ENCODE measurements around the gene SLC5A4.
"Not testable (repeated sequence)": the region's sequence is repeated elsewhere in the genome, so short reads cannot be mapped to it uniquely, and the experiment has no call there.

SLC5A4 gene

DNA sequence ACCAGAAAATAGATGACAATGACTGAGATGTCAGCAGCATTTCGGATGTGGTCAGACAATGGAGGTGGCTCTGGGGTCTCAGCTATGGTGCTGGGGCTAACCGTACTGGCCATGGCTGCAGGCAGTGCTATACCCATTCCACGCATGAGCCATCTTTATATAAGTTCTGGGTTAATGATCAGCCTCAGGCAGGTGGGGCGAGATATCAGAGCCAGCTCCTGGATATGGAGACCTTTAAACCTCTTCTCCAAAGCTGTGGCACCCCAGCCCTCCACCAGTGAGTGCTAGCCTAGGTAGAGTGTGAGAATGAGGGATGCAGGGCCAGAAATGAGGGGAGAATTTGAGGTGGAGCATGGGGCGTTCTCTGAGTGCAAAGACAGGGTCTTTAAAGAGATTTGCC is at the start of gene SLC5A4:
Gene SLC5A4 (minus strand): TSS at position 131 of the 400 bp plus-strand sequence. CDS start 18 bp downstream, at position 113.
- Mint-ChIP-seq H3K36me3 (ENCODE audit: low read depth) (no peaks in the 10 kb centered on the region), H3K9me3 (no peaks in the 10 kb centered on the region), H3K4me3 (no peak within 1 kb of the TSS), H3K4me1 (ENCODE audit: low read depth) (peaks cover 4% of the 10 kb centered on the region), H3K27ac (no peak within 1 kb of the TSS), H3K27me3 (ENCODE audit: low read depth) (peaks cover 45% of the 10 kb centered on the region)

DNA sequence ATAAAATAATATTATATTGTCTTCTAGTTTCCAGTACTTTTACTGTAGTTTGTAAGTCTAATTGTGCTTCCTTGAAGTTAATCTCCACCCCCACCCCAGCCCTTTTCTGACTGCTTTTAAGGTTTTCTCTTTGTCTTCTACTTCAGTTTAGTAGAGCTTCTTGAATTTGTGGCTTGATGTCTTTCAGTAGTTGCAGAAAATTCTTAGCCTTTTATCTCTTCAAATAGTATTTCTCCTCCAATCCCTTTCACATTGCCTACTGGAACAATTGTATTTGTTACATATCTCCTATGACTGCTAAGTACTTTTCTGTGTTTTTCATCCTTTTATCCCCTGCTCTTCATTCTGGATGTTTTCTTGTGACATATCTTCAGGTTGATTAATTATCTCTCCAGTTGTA is 38.8 kb upstream of the SLC5A4 start:
- H3K36me3 Mint-ChIP-seq (ENCODE audit: low read depth); H3K27me3 Mint-ChIP-seq (ENCODE audit: low read depth); H3K27ac Mint-ChIP-seq; H3K9me3 Mint-ChIP-seq; H3K4me3 Mint-ChIP-seq; H3K4me1 Mint-ChIP-seq (ENCODE audit: low read depth): not testable (repeated sequence)

DNA sequence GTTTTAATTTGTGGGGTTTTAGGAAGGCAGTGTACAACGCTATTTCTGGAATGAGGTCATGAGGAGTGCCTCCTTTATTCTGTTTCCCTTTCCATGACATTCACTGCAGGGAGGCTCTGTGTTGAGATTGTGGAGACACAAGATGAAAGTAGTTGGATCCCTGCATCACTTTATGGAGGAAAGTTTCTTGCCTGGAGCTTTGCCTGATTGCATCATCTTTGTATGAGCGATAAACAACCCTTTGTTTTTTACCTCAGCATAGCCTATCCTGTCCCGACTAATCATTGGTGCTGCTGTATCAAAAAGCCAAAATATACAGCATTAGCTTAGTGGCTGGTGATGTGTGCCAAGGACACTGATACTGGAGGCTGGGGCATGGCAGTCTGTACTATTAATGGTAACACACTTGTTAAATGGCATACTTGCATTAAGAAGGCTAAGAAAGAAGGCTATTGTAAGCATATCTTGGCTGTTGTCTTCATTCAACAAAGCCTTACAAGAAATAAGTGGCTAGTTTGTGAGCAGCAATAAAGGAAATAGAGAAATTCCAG is 31.2 kb upstream of the SLC5A4 start:
- Mint-ChIP-seq H3K27me3 (ENCODE audit: low read depth) (peaks cover 10% of the 10 kb centered on the region), H3K27ac (no peak overlapping the region), H3K4me3 (no peak overlapping the region), H3K9me3 (no peaks in the 10 kb centered on the region), H3K4me1 (ENCODE audit: low read depth) (no peaks in the 10 kb centered on the region), H3K36me3 (ENCODE audit: low read depth) (no peaks in the 10 kb centered on the region)

DNA sequence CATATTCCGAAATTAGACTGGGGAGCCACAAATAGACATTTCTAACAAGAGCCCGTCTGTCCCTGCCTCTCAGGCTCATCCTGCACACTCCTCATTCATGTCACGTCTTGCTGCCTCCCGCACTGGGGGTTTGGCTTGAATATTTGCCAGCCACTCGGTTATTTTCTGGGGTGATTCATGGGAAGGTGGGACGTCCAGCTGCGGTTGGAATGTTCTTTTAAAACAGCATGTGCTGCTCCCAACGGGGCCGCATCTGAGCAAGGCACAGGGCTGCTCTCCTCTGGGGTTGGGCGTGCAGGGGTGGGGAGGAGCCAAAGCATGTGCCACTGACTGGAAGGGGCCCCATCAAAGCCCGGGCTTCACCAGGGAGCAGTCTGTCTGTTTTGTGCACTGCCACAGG is 25.9 kb upstream of the SLC5A4 start:
- Mint-ChIP-seq H3K4me1 (ENCODE audit: low read depth) (no peaks in the 10 kb centered on the region), H3K36me3 (ENCODE audit: low read depth) (no peaks in the 10 kb centered on the region), H3K4me3 (no peak overlapping the region), H3K27me3 (ENCODE audit: low read depth) (peaks cover 7% of the 10 kb centered on the region), H3K9me3 (no peaks in the 10 kb centered on the region), H3K27ac (no peak overlapping the region)

DNA sequence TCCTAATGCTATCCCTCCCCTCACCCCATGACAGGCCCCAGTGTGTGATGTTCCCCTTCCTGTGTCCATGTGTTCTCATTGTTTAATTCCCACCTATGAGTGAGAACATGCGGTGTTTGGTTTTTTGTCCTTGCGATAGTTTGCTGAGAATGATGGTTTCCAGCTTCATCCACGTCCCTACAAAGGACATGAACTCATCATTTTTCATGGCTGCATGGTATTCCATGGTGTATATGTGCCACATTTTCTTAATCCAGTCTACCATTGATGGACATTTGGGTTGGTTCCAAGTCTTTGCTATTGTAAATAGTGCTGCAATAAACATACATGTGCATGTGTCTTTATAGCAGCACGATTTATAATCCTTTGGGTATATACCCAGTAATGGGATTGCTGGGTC is 20.2 kb upstream of the SLC5A4 start:
- not testable (repeated sequence) for H3K27ac Mint-ChIP-seq; H3K27me3 Mint-ChIP-seq (ENCODE audit: low read depth); H3K4me3 Mint-ChIP-seq; H3K9me3 Mint-ChIP-seq; H3K4me1 Mint-ChIP-seq (ENCODE audit: low read depth); H3K36me3 Mint-ChIP-seq (ENCODE audit: low read depth)

DNA sequence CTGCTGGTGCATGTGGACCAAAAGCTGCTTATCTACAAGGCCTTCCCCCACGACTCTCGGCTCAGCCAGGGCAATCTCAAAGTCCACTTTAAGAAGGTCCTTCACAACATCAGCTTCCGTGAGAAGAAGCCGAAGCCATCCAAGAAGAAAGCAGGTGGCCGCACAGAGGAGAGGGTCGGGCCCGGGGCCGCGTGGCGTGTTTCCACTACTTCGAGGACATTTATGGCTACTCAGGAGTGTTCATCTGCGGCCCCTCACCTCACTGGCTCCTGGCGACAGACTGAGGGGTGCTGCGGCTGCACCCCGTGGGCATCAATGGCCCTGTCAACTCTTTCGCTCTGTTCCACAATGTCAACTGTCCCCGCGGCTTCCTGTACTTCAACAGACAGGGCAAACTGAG is 16.2 kb upstream of the SLC5A4 start:
- Mint-ChIP-seq H3K9me3 (no peaks in the 10 kb centered on the region), H3K27me3 (ENCODE audit: low read depth) (peaks cover 4% of the 10 kb centered on the region)

DNA sequence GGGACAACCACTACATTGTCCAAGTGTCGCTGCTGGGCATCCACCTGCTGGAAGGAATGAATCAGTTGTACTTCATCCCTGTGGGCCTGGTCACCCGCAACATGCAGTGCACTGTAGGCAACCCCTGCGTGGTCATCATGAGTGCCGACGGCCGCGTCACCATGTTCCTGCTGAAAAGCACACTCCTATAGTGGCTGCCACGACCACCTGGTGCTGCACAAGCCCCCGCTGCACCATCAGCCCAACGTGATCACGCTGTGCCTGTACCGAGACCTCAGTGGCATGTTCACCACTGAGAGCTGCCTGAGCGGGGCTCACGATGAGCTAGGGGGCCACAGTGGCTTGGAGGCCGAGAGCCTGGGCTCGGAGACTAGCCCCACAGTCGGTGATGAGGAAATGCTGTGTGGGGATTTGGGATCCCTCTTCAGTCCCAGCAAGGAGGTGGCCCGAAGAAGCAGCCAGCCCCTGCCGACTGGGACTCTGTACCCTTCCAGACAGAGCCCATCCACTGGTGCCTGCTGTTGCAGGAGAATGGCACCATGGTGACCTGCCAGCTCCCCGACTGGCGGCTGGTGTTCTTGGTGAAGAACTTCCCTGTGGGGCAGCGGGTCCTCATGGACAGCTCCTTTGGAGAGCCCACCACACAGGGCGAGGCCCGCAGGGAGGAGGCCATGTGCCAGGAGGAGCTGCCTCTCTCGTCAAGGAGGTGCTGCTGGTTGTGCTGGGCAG is 15.7 kb upstream of the SLC5A4 start:
- H3K27ac Mint-ChIP-seq = no peak overlapping the region
- H3K4me3 Mint-ChIP-seq = no peak overlapping the region
- H3K27me3 Mint-ChIP-seq (ENCODE audit: low read depth) = peaks cover 4% of the 10 kb centered on the region
- peaks cover 1% of the 10 kb centered on the region for H3K4me1 Mint-ChIP-seq (ENCODE audit: low read depth)
- no peaks in the 10 kb centered on the region for H3K9me3 Mint-ChIP-seq
- H3K36me3 Mint-ChIP-seq (ENCODE audit: low read depth) = no peaks in the 10 kb centered on the region

More for the DNA sequence above, 16.2 kb upstream of the SLC5A4 start:
- no peak overlapping the region for H3K27ac Mint-ChIP-seq
- no peaks in the 10 kb centered on the region for H3K36me3 Mint-ChIP-seq (ENCODE audit: low read depth)
- no peaks in the 10 kb centered on the region for H3K4me1 Mint-ChIP-seq (ENCODE audit: low read depth)
- no peak overlapping the region for H3K4me3 Mint-ChIP-seq

DNA sequence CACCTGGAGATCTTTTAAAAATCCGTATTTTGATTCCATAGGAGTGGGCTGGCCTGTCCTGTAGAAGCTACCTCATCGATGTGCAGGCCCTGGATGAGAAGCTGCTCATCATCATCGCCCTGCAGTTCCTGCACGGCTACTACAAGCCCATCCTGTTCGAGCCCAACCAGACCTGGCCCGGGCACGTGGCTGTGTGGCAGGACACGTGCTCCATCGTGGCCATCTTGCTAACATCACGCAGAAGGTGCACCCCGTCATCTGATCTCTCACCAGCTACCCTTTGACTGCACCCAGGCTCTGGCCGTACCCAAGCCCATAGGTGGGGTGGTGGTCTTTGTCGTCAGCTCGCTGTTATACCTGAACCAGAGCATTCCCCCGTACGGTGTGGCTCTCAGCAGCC is 14.2 kb upstream of the SLC5A4 start:
- Mint-ChIP-seq H3K27ac (no peak overlapping the region), H3K4me3 (no peak overlapping the region), H3K4me1 (ENCODE audit: low read depth) (peaks cover 2% of the 10 kb centered on the region), H3K27me3 (ENCODE audit: low read depth) (peaks cover 4% of the 10 kb centered on the region), H3K36me3 (ENCODE audit: low read depth) (no peaks in the 10 kb centered on the region), H3K9me3 (no peaks in the 10 kb centered on the region)

DNA sequence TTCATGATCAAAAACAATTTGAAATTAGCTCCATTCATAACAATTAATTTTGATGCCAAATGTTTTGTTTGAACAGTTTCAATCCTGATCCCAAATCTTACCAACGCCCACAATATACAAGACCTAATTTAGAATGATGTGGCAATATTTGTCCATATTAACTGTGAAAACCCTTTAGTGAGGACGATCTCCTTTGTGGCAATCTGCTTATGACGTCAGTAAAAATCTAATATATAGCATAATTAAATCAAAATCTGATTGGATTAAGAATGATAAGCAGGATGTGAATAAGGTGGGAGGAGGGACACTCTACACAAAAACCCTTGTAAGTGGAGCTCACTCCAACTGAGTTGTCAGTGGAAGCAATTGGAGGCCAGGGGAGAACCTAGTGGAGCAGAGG is 11.9 kb upstream of the SLC5A4 start:
- Mint-ChIP-seq H3K36me3 (ENCODE audit: low read depth) (no peaks in the 10 kb centered on the region), H3K27ac (no peak overlapping the region), H3K9me3 (no peaks in the 10 kb centered on the region), H3K4me3 (no peak overlapping the region), H3K4me1 (ENCODE audit: low read depth) (peaks cover 2% of the 10 kb centered on the region), H3K27me3 (ENCODE audit: low read depth) (no peaks in the 10 kb centered on the region)

DNA sequence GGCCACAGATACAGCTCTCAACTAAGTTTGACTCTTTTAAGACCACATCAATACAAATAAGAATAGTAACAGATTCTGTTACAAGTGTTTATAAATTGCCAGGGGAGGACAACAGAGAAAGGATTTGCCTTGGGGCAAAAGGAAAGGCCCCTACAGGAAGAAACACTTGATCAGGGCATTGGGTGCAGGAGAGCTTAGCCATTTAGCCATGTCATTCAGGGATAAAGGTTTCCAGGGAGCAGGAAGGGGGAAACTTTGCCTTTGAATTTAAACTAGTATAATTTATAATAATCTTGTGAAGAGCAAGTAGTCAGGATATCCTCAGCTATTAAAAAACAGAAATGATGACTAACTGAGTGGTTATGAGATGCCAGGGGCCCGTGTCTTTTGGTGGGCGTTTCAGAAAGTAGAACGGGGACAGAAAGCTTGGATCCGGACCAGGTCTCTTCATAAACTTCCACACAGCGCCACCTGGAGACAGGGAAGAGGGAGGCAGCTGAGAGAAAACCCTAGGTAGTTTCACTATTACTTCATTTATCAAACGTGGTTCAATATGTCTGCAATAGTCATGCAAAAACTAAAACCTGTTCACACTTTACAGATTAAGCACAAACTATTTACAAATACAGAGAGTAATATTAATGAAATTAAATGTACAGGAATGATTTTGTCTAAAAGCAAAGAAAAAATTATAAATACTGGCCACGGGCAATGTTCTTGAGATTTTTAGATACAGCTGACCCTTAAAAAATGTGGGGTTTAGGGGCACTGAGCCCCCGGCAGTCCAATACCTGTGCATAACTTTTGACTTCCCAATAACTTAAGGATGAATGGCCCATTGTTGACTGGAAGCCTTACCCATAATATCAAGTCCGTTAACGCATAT is 11.0 kb upstream of the SLC5A4 start:
- no peak overlapping the region for H3K27ac Mint-ChIP-seq
- no peak overlapping the region for H3K4me3 Mint-ChIP-seq
- H3K36me3 Mint-ChIP-seq (ENCODE audit: low read depth) = no peaks in the 10 kb centered on the region
- H3K27me3 Mint-ChIP-seq (ENCODE audit: low read depth) = no peaks in the 10 kb centered on the region
- no peaks in the 10 kb centered on the region for H3K9me3 Mint-ChIP-seq
- H3K4me1 Mint-ChIP-seq (ENCODE audit: low read depth) = peaks cover 2% of the 10 kb centered on the region

DNA sequence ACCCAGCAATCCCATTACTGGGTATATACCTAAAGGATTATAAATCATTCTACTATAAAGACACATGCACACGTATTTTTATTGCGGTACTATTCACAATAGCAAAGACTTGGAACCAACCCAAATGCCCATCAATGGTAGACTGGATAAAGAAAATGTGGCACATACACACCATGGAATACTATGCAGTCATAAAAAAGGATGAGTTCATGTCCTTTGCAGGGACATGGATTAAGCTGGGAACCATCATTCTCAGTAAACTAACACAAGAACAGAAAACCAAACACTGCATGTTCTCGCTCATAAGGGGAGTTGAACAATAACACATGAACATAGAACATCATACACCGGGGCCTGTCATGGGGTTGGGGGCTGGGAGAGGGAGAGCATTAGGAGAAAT is 8.5 kb upstream of the SLC5A4 start:
- H3K4me1 Mint-ChIP-seq (ENCODE audit: low read depth); H3K27ac Mint-ChIP-seq; H3K4me3 Mint-ChIP-seq; H3K9me3 Mint-ChIP-seq; H3K36me3 Mint-ChIP-seq (ENCODE audit: low read depth); H3K27me3 Mint-ChIP-seq (ENCODE audit: low read depth): not testable (repeated sequence)

DNA sequence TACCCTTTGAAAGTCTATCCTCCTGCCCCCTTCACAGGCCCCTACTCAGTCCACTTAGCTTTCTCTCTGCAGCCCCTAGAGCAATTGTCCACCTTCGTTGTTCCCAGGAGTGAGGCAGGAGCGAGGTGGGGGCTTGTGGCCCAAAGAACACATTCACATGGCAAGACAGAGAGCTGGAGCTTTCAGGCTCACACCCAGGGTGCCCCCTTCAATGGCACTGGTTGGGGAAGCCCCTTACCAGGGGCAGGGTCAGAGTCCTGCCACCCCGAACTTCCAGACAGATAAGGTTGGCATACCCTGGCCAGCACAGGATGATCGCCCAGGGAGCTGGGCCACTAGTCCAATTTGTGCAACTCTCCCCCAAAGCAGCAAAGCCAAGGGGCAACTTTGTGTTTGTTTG is 6.2 kb upstream of the SLC5A4 start:
- no peak overlapping the region for H3K27ac Mint-ChIP-seq
- H3K27me3 Mint-ChIP-seq (ENCODE audit: low read depth) = peaks cover 18% of the 10 kb centered on the region
- no peaks in the 10 kb centered on the region for H3K36me3 Mint-ChIP-seq (ENCODE audit: low read depth)
- H3K4me3 Mint-ChIP-seq = no peak overlapping the region
- peaks cover 2% of the 10 kb centered on the region for H3K4me1 Mint-ChIP-seq (ENCODE audit: low read depth)
- no peaks in the 10 kb centered on the region for H3K9me3 Mint-ChIP-seq

DNA sequence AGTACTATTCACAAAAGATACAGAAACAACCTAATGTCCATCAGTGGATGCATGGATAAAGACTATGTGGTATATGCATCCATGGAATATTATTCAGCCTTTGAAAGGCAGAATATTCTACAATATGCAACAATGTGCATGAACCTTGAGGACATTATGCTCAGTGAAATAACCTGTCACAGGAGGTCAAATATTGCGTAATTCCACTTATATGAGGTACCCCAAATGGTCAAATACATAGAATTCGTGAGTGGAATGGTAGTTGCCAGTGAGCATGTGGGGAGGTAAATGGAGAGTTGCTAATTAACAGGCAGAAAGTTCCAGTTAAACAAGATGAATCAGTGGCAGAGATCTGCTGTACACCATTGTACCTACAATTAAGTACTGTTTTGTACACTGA is 3.6 kb upstream of the SLC5A4 start:
- Mint-ChIP-seq H3K27me3 (ENCODE audit: low read depth) (peaks cover 28% of the 10 kb centered on the region), H3K4me3 (no peak overlapping the region), H3K36me3 (ENCODE audit: low read depth) (no peaks in the 10 kb centered on the region), H3K9me3 (no peaks in the 10 kb centered on the region), H3K4me1 (ENCODE audit: low read depth) (peaks cover 4% of the 10 kb centered on the region), H3K27ac (no peak overlapping the region)

DNA sequence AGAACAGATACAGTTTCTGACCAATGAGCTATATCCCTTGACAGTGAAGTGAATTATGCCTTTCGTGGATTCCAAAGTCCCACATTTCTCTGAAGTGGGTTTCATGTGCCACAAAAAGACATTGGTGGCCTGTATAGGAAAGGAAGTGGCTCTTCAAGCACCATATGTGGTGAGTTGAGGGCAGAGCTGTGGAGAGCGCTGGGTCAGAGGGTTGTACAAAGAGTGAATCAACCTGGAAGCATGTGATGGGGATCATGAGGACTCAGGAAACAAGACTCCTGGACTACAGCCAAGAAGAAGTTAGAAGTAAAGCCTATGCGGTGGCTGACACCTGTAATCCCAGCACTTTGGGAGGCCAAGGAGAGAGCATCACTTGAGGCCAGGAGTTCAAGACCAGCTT is 579 bp upstream of the SLC5A4 start:
- no peak overlapping the region for H3K27ac Mint-ChIP-seq

DNA sequence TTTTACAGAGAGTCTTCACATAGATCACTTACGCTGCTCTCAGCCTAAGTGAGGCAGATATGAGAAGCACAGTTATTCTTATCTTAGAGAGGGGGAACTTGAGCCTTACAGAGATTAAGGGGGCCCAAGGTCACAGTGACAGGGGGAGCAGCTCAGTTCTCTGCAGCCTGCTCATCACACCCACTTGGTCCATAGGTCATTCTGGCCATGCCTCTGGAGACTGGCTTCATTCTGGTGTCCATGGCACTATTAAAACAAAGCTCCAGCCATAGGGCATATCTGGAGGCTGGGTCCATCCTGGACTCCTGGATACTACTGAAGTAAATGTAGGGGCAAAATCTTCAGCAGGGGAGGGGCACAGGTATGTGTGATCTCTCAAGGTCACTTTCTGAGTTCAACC is 5.9 kb downstream of the SLC5A4 start:
- Mint-ChIP-seq H3K27ac (no peak overlapping the region), H3K4me3 (no peak overlapping the region), H3K4me1 (ENCODE audit: low read depth) (no peaks in the 10 kb centered on the region), H3K9me3 (no peaks in the 10 kb centered on the region), H3K36me3 (ENCODE audit: low read depth) (no peaks in the 10 kb centered on the region), H3K27me3 (ENCODE audit: low read depth) (peaks cover 47% of the 10 kb centered on the region)

More for the DNA sequence above, 579 bp upstream of the SLC5A4 start:
- Mint-ChIP-seq H3K27me3 (ENCODE audit: low read depth) (peaks cover 42% of the 10 kb centered on the region), H3K36me3 (ENCODE audit: low read depth) (no peaks in the 10 kb centered on the region), H3K4me1 (ENCODE audit: low read depth) (peaks cover 4% of the 10 kb centered on the region), H3K4me3 (no peak overlapping the region), H3K9me3 (no peaks in the 10 kb centered on the region)

All from T-helper 1 cell treated with Interleukin-12 subunit alpha and Interleukin-12 subunit beta and Interleukin-4 antibody, amounts not matched to agents 30 μg/mL and 1 μg/mL, for 36 hours (primary cell).